GM21786 (cell line): ENCODE measurements around the gene ASB6.
"Not testable (repeated sequence)": the region's sequence is repeated elsewhere in the genome, so short reads cannot be mapped to it uniquely, and the experiment has no call there.

Experiments used
- ATAC-seq: cut with Tn5 transposase; IDR thresholded peaks from one replicate; pipeline ENCODE4 v1.9.1; 2021; ENCODE audit not compliant: unreplicated experiment

ASB6 gene

GRCh38 chr9:129644902-129645301 lies 3.0 kb upstream of the ASB6 start:
- no peak for ATAC-seq

GRCh38 chr9:129644365-129644764 lies 2.4 kb upstream of the ASB6 start:
- ATAC-seq, result no peak

- ATAC-seq, result no peak
Observed at GRCh38 chr9:129643706-129644105, 1.8 kb upstream of the ASB6 start.

- ATAC-seq, result no peak
Observed at GRCh38 chr9:129640871-129641749, 841 bp downstream of the ASB6 start.

GRCh38 chr9:129640086-129640870 lies 1.7 kb downstream of the ASB6 start:
- ATAC-seq, result no peak

- no peak for ATAC-seq
Observed at GRCh38 chr9:129639756-129640085, 2.2 kb downstream of the ASB6 start.

- no peak for ATAC-seq
Observed at GRCh38 chr9:129639034-129639630, 2.8 kb downstream of the ASB6 start.

- ATAC-seq, result no peak
Observed at GRCh38 chr9:129637673-129638439, 4.1 kb downstream of the ASB6 start.

- no peak for ATAC-seq
Observed at GRCh38 chr9:129637102-129637501, 4.8 kb downstream of the ASB6 start.

GRCh38 chr9:129636343-129636742 lies 5.6 kb downstream of the ASB6 start:
- not testable (repeated sequence) for ATAC-seq

- no peak for ATAC-seq
Observed at GRCh38 chr9:129635099-129636065, 6.6 kb downstream of the ASB6 start.

GRCh38 chr9:129633848-129634247 lies 8.1 kb downstream of the ASB6 start:
- no peak for ATAC-seq

GRCh38 chr9:129633207-129633606 lies 8.7 kb downstream of the ASB6 start:
- ATAC-seq, result no peak

- ATAC-seq, result no peak
Observed at GRCh38 chr9:129632460-129632859, 9.5 kb downstream of the ASB6 start.

GRCh38 chr9:129631674-129632129 lies 10.2 kb downstream of the ASB6 start:
- ATAC-seq, result no peak

GRCh38 chr9:129630967-129631673 lies 10.8 kb downstream of the ASB6 start:
- no peak for ATAC-seq

GRCh38 chr9:129629251-129629820 lies 12.6 kb downstream of the ASB6 start:
- ATAC-seq, result no peak

- no peak for ATAC-seq
Observed at GRCh38 chr9:129628709-129629108, 13.2 kb downstream of the ASB6 start.
